ENCODE data around the gene ARHGEF2. TPM values are rescaled to one million over a fixed set of nuclear protein-coding genes. Genes with fewer than 3 reads are reported as not detected.
A peak's percentile ranks its signal among the peaks of the same experiment; 100 is the strongest.

The ARHGEF2 gene
- total and polyA plus RNA-seq, 9 of the 15 experiments (the other 6 are each of a cell fraction or from before 2014, with no cell fraction given): 7.1 to 162 (median 62.2) TPM

DNA sequence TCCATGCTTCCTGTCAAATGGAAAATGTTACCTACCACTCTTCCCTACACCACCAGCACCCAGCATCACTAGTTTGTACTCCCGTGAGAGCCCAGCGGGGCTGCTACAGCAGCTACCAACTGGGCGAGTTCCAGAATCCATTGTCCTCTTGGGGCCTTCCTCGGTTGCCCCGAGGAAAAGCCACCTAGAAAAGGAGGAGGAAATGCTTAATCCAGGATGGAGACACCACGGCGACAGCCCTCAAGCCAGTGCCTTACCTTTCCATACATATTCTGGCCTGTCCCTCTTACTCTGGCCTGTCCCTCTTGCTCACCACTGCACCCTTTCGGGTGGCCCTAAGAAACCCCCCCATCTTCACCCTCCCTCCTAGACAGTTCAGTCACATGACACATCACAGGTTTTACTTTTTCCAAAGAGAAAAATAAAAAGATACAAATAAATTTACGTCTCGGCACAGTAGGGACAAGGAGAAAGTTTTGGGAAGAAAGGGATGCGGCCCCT, 67.7 kb downstream of the ARHGEF2 start (continued):
- TF ChIP-seq SNRNP70 (optimal IDR thresholded peaks at IDR 0.05; ENCODE audit: low read depth, low read length) (no peak), NCOA2 (IDR thresholded peaks at IDR 0.05; ENCODE audit: partially characterized antibody in 2 of 2) (no peak), ZNF175 (CRISPR knock-in tag; IDR thresholded peaks at IDR 0.05; ENCODE audit: low read depth) (no peak), ZNF696 (CRISPR knock-in tag; conservative IDR thresholded peaks at IDR 0.05) (no peak), ZFX (CRISPR knock-in tag; IDR thresholded peaks at IDR 0.05) (peak; percentile 42; the same call in 1 of the 2 replicates), EP400 (IDR thresholded peaks at IDR 0.05) (peak; percentile 41; the same call in 1 of the 2 replicates), ZNF347 (CRISPR knock-in tag; IDR thresholded peaks at IDR 0.05; ENCODE audit: low read depth) (no peak), CHD1 (IDR thresholded peaks at IDR 0.05; ENCODE audit: low read length) (peak; percentile 14), ZBTB1 (CRISPR knock-in tag; IDR thresholded peaks at IDR 0.05; ENCODE audit: borderline replicate concordance, low read depth) (0 out of 2 replicates have a peak, but pooled peaks have one; percentile 7), ARID3A (IDR thresholded peaks at IDR 0.05; ENCODE audit: borderline replicate concordance, low read depth, low read length) (no peak), CTCF (IDR thresholded peaks at IDR 0.05 in 2 of 3, conservative IDR thresholded peaks at IDR 0.05 in 1 of 3; ENCODE audit: insufficient read depth in 2 of 3, low read depth in 1 of 3, low read length in 3 of 3) (peak; percentile 20 to 45 (median 40); a peak in 4 of 6 replicates), RAD51 (IDR thresholded peaks at IDR 0.05; ENCODE audit: borderline replicate concordance, low read depth) (peak; percentile 89), ZNF766 (CRISPR knock-in tag; conservative IDR thresholded peaks at IDR 0.05) (0 out of 2 replicates have a peak, but pooled peaks have one; percentile 71), ILK (tag; IDR thresholded peaks at IDR 0.05; ENCODE audit: borderline replicate concordance, low read depth) (no peak), FOXP1 (CRISPR knock-in tag; IDR thresholded peaks at IDR 0.05) (no peak), ZBTB49 (CRISPR knock-in tag; IDR thresholded peaks at IDR 0.05; ENCODE audit: borderline replicate concordance) (no peak), MTA1 (IDR thresholded peaks at IDR 0.05; ENCODE audit: borderline replicate concordance) (no peak), ZNF584 (CRISPR knock-in tag; IDR thresholded peaks at IDR 0.05; ENCODE audit: low read depth) (peak; percentile 55; the same call in 1 of the 2 replicates), ZNF133 (CRISPR knock-in tag; IDR thresholded peaks at IDR 0.05) (no peak)
- TF ChIP-seq, protein P1, sequence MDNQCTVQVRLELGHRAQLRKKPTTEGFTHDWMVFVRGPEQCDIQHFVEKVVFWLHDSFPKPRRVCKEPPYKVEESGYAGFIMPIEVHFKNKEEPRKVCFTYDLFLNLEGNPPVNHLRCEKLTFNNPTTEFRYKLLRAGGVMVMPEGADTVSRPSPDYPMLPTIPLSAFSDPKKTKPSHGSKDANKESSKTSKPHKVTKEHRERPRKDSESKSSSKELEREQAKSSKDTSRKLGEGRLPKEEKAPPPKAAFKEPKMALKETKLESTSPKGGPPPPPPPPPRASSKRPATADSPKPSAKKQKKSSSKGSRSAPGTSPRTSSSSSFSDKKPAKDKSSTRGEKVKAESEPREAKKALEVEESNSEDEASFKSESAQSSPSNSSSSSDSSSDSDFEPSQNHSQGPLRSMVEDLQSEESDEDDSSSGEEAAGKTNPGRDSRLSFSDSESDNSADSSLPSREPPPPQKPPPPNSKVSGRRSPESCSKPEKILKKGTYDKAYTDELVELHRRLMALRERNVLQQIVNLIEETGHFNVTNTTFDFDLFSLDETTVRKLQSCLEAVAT (IDR thresholded peaks at IDR 0.05): no peak

All from K562 (cell line).